GM21825 (cell line): ENCODE results near the gene SMYD4.
"Not testable (repeated sequence)": the region's sequence is repeated elsewhere in the genome, so short reads cannot be mapped to it uniquely, and the experiment has no call there.

Experiments
- ATAC-seq: cut with Tn5 transposase; IDR thresholded peaks from one replicate; pipeline ENCODE4 v1.9.1; 2021; ENCODE audit warnings: mild to moderate bottlenecking, moderate library complexity; ENCODE audit not compliant: unreplicated experiment

SMYD4 gene, protein sequence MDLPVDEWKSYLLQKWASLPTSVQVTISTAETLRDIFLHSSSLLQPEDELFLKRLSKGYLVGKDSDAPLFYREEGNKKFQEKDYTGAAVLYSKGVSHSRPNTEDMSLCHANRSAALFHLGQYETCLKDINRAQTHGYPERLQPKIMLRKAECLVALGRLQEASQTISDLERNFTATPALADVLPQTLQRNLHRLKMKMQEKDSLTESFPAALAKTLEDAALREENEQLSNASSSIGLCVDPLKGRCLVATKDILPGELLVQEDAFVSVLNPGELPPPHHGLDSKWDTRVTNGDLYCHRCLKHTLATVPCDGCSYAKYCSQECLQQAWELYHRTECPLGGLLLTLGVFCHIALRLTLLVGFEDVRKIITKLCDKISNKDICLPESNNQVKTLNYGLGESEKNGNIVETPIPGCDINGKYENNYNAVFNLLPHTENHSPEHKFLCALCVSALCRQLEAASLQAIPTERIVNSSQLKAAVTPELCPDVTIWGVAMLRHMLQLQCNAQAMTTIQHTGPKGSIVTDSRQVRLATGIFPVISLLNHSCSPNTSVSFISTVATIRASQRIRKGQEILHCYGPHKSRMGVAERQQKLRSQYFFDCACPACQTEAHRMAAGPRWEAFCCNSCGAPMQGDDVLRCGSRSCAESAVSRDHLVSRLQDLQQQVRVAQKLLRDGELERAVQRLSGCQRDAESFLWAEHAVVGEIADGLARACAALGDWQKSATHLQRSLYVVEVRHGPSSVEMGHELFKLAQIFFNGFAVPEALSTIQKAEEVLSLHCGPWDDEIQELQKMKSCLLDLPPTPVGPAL

DNA sequence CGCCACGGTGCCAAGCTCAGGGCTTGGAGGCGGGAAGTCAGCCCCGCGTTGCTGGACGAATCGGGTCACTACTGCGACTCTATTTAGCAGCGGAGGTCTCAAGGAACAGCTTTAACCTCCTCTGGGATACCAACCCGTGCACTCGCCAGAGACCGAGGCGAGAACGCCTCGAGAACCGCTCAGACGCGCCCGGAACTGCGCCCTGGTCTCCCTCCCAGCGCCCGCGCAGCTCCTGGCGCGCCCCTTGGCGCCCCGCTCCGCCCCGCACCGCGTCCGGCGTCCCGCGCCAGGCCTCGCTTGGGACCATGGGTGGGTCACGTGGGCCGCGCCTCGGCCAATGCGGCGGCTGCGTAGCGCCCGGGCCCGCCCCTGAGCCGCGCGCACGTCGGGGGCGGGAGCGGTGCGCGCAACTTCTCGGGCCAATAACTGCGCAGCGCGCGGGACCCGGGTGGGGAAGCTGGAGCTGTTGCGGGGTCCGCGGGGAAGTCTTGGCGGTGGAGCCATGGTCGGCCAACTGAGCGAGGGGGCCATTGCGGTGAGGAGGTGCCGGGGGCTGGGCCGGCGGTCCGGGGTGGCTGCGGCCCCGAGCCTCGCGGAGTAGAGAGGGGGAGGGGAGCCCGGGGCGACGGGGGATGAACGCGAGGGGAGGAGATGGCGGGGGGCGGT is at the start of gene SMYD4, which contains the start of gene RPA1:
Gene SMYD4, minus strand, starts transcription at position 311 of the 666 bp plus-strand sequence. CDS start 1,908 bp downstream, outside the sequence.
Gene RPA1, plus strand, starts transcription at position 414 of the 666 bp plus-strand sequence. Its CDS starts 89 bp downstream, at position 503.
- peak; percentile 79 for ATAC-seq

GRCh38 chr17:1878419-1879121 is 48.9 kb upstream of the SMYD4 start:
- no peak for ATAC-seq

DNA sequence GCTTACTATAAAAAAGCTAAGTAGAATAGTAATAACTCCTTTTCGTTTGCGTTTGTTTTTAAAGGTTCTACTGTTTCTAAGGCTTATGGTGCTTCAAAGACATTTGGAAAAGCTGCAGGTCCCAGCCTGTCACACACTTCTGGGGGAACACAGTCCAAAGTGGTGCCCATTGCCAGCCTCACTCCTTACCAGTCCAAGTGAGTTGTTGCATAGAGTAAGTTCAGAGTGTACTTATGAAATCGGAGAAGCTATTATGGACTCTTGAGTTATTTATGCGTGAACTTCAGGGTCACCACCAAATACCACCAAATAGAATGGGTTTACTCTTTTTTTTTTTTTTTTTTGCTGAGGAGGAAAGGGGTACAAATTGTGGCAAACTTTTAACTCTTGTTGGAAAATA is 45.9 kb upstream of the SMYD4 start:
- no peak for ATAC-seq

DNA sequence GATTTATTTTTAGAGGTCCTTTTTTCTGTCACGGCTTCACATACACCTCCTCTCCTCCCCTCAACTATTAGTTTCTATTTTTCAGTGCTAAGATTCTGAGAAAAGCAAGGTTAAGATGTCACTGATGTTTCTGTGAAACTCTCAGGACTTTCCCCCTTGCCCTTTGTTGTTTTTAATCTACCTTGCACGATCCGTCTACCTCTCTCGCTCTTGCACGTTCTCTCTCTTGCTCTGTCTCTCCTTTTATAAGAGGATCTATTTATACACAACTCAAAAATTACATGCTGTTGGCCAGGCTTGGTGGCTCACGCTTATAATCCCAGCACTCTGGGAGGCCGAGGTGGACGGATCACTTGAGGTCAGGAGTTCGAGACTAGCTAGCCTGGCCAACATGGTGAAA is 43.7 kb upstream of the SMYD4 start:
- ATAC-seq, result no peak

DNA sequence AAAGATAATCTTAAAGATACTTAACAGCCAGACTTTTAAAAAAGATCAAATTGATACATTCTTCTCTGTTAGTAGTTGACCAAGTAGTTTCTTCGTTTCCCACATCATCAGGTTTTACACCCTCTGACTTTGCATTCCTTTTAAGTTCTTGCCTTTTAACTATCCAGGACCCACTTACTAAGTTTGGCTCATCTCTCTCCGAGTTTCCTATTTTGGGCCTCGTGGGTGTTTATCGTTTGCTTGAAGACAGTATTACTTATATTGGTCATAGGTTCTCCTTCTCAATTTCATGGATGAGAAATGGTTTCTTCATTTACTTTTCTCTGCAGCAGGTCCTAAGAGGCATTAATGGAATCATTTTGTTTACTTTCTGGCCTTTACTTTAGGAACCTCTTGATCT is 43.3 kb upstream of the SMYD4 start:
- ATAC-seq, result no peak

GRCh38 chr17:1872254-1872653 is 42.6 kb upstream of the SMYD4 start:
- no peak for ATAC-seq

- no peak for ATAC-seq
These were observed 42.1 kb upstream of the SMYD4 start for GRCh38 chr17:1871756-1872155.

GRCh38 chr17:1870592-1870991 is 40.9 kb upstream of the SMYD4 start:
- no peak for ATAC-seq

GRCh38 chr17:1868090-1868489 is 38.4 kb upstream of the SMYD4 start:
- no peak for ATAC-seq

GRCh38 chr17:1867307-1867706 is 37.6 kb upstream of the SMYD4 start:
- ATAC-seq, result no peak

DNA sequence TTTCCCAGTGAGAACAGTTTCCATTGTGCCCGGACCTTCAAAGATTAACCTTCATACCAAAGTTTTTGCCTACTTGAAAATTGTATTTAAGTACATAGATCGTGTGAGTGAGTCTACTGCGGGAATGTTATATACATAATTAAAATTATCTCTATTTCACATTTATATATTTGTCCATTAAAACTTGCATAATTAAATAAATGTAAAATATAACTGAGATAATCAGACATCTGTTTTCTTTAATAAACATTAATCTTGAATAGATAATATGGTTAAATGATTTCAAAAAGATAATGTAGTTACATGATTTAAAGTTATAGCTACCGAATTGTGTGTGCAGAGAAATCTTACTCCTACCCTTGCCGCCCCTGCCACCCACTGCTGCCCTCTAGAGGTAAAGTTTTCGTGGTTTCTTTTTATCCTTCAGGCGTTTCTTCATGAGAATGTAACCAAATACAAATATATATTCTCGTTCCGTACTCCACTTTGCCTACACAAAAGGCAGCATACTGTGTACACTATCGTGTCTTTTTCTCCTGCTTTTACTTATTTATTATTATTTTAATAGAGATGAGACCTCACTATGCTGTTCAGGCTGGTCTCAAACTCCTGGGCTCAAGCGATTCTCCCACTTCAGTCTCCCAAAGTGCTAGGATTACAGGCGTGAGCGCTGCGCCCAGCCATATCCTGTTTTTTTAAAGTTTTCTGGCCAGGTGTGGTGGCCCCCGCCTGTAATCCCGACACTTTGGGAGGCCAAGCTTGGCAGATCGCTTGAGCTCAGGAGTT is 35.7 kb upstream of the SMYD4 start:
- no peak for ATAC-seq

GRCh38 chr17:1861391-1862010 is 31.8 kb upstream of the SMYD4 start:
- no peak for ATAC-seq

GRCh38 chr17:1860978-1861377 is 31.3 kb upstream of the SMYD4 start:
- ATAC-seq, result no peak

- not testable (repeated sequence) for ATAC-seq
These were observed 26.8 kb upstream of the SMYD4 start for GRCh38 chr17:1856462-1856861.

- no peak for ATAC-seq
These were observed 24.0 kb upstream of the SMYD4 start for GRCh38 chr17:1853698-1854097.

DNA sequence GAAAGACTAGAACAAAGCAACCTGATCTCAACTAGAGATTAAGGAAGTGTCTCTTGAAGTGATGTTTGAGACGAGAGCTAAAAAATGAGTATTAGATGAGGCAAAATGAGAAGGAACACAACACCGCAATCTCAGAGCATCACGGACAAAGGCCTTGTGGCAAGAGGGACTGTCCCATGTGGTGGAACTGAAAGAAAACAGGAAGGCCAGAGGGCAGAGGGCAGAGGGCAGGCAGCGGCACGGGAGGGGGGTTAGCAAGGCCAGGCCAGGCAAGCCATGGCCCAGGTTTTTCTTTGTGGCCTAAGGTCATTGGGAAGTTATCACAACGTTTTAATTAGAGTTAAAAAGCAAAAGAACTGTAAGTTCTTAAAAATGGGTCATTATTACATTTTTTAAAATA is 22.6 kb upstream of the SMYD4 start:
- ATAC-seq, result no peak

GRCh38 chr17:1847191-1847590 is 17.5 kb upstream of the SMYD4 start:
- ATAC-seq, result no peak

GRCh38 chr17:1843947-1844346 is 14.2 kb upstream of the SMYD4 start:
- ATAC-seq, result no peak

GRCh38 chr17:1839516-1839915 is 9.8 kb upstream of the SMYD4 start:
- no peak for ATAC-seq
